Activated CD8-positive, alpha-beta memory T cell treated with anti-CD3 and anti-CD28 coated beads for 36 hours (primary cell): Measurements from ENCODE around the gene UPB1. TPM values are rescaled to one million over a fixed set of nuclear protein-coding genes. Genes with fewer than 3 reads are reported as not detected.
"Not testable (repeated sequence)": the region's sequence is repeated elsewhere in the genome, so short reads cannot be mapped to it uniquely, and the experiment has no call there.

ENCODE experiments used
- CTCF ChIA-PET: fragments of 350-600 bp; sonication (Branson Sonifier 250); formaldehyde crosslinking; loops from one replicate; lab custom pipeline; 2021; ENCODE audit warnings: antibody characterized with exemption; lab: Charles Lee
- POLR2A ChIA-PET: fragments of 350-600 bp; sonication (Branson Sonifier 250); formaldehyde crosslinking; loops from one replicate; lab custom pipeline; 2021; ENCODE audit warnings: antibody characterized with exemption; lab: Charles Lee
- total RNA-seq, 2 experiments: library from RNA; stranded (reverse); gene quantifications; one replicate each; pipeline ENCODE4 v1.2.3, GENCODE V29; 2021

The UPB1 gene
- total RNA-seq, 2 experiments from 2014 or later: not detected

DNA sequence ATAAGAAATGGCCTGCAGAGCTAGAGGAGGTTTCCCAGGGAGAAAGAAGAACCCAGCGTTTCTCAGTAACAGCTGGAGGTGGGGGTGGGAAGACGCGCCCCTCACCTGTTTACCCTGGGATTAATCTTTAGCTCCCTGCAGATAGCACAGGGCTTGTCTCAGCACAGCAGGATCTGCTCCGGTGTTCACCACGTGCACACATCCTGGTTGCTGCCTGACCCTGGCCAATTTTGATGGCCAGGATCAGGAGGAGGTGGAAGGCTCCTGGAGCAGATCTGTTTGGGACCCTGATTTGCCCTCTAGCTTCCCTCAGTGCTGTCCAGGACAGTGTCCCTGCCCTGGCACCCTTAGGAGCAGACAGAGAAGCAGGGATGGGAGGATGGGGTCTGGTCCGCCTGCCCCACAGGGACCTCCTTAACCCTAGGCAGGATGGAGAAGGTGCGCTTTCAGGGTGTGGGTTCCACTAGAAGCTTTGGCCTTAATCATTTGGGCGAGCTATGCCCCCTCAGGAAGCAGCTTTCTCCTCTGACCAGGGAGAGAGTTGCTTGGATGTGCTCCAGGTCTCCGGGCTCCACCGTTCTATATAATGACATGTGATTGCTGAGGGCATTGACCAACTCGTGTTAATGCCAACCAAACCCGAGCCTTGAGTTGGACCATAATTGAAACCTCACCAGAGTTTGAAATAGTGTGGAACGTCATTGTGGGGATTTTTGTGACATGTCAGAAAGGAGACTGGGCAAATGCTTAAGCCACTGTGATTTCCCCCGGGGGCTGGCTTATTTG lies 19.3 kb downstream of the UPB1 start:
- ChIA-PET POLR2A (no interaction called here), CTCF (interaction anchor here (1.0 kb wide), 1 partner anchor 11 kb away, joined by 3 read pairs; no protein-coding TSS in a partner anchor)

DNA sequence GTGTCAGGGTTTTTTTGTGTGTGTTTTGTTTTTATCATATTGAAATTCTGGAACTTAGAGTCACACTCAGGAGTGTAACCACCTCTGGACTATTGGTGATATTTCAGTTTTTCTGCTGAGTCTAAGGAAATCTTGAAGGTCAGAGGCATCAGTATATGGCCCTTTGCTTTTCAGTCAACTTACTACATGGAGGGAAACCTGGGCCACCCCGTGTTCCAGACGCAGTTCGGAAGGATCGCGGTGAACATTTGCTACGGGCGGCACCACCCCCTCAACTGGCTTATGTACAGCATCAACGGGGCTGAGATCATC lies 19.9 kb downstream of the UPB1 start:
- POLR2A ChIA-PET: no interaction called here
- CTCF ChIA-PET: interaction anchor here (1.0 kb wide), 1 partner anchor 10 kb away, joined by 3 read pairs; no protein-coding TSS in a partner anchor

DNA sequence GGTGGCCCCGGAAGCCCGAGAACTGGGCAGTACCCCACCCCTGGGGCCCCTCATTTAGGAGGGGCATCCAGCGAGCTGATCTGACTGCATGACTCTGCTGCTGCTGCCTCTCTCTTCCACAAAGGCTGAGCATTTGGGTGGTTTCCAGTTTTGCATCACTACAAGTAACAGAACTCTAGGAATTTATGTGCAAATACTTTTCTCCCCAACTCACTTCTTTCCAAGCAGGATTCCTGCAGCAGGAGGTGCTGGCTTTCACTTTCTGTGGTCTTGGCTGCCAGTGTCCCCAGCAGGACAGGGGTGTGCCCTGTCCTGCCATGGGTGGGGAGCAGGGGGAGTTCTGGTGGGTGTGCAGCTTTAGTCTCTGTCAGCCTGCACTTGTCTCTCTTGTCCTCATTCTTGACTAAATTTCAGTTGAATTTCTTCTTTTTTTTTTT lies 21.2 kb downstream of the UPB1 start:
- ChIA-PET POLR2A (no interaction called here), CTCF (no interaction called here)

DNA sequence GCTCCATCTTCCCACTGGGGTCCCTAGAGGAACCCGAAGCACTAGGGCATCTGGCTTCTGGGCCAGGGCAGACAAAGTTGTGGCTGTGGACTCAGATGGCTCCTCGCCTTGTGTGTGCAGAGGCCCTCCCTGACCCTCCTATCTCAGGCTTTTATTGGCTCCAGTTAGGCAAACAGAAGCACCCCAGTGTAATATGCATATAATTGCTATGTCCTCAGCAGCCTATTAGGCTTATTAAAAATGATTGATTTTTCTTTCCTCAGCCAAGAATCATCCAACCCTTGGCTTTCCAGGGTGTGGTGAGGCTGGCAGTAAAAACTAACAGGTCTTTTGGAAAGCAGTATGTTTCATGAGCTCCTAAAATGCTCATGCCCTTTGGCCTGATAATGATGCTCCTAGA lies 22.3 kb downstream of the UPB1 start:
- CTCF ChIA-PET: interaction anchor here (1.0 kb wide), 1 partner anchor 79 kb away, joined by 3 read pairs; no protein-coding TSS in a partner anchor
- POLR2A ChIA-PET: no interaction called here

DNA sequence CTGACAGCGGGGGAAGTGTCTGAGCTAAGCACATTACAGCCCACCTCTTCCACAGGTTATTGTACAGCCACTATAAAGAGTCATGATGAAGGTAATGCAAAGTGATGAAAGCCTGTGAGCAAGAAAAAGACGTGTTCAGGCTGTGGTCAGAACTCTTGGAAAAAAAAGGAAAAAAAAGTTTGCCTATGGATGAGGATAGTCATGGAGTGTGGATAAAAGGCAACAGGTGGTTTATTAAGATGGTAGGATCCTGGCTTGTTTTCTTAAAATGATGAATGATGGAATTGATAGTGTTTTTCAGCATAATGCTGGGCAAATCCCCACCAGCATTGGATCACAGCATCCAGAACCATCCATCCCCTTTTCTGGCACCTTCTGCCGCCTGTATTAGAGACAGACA lies 23.1 kb downstream of the UPB1 start:
- CTCF ChIA-PET: interaction anchor here (1.0 to 1.1 kb wide), 2 partner anchors 80 to 94 kb away, joined by 3 read pairs; no protein-coding TSS in a partner anchor
- POLR2A ChIA-PET: no interaction called here

DNA sequence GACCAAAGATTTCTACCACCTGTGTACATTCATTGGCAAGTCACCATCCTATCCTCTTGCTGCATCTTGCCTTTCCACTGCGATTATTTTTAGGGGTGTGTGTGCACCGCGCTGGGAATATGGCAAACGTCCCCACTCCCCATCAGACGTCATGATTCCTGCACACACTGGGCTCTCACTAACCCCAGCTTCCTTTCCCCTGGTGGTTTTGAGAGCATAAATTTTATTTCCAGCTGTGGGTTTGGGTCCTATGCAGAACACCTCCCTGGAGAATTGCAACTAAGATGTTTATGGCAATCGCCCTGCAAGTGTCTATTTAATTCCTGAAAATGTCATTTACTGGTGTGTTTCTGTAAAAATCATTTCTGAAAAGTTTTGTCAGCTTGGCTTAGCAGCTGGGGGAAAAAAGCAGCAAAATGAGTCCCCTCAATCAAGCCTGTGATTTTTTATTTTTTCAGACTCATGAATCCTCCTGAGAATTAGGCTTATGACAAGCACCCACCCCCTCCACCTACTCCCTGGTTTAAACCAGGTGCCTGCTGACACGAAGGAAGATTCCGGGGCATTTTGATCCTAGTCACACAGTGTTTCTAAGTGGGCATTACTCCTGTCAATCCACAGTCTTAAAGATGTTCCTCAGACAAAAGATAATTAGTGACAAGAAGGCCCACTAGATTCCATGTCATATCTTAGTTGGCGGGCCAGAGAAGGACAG lies 23.8 kb downstream of the UPB1 start:
- ChIA-PET CTCF (interaction anchor here (1.1 kb wide), 1 partner anchor 95 kb away, joined by 3 read pairs; no protein-coding TSS in a partner anchor), POLR2A (no interaction called here)

DNA sequence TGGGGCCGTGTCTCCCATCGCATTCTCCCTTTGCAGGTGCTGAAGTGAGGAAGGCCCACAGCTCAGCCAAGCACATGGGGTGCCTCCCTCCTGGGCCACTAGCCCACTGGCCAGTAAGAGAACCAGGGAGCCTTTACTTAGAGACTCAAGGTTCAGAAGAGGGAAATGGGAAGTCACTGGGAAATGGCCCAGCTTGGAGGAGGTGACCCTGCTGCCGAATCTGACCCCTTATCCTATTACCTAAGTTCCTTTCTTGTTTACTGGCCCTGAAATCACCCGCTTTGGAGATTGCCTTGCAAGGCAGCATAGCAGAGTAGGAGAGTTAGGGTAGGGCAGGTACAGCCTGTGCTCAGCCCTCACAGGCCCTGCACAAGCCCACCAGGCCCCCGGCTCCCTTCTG lies 24.4 kb downstream of the UPB1 start:
- ChIA-PET CTCF (interaction anchor here (1.1 kb wide), 1 partner anchor 96 kb away, joined by 3 read pairs; no protein-coding TSS in a partner anchor), POLR2A (no interaction called here)

DNA sequence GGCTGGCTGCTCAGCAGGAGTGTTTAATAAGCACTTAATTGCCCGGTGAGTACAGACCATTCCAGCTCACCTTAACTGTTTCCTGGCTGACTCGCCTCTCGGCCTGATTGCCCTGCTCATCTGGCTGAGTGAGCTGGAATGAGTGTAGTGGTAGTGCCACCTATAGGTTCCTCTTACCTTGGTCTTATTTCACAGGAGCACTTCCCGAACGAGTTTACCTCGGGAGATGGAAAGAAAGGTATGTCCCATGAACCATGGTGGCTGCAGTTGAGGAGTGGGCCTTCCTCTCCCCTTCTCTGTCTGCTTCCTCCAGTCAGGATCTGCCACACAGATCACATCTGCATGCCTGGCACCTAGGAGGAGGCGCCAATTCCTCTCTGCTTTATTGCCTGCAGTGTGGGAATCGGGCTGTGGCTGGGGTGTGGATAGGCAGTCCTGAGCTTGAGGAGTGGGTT lies 26.7 kb downstream of the UPB1 start:
- ChIA-PET POLR2A (no interaction called here), CTCF (interaction anchor here (0.7 to 2.5 kb wide), 4 partner anchors 84 to 237 kb away, joined by 3 to 8 read pairs (median 3); no protein-coding TSS in a partner anchor)

DNA sequence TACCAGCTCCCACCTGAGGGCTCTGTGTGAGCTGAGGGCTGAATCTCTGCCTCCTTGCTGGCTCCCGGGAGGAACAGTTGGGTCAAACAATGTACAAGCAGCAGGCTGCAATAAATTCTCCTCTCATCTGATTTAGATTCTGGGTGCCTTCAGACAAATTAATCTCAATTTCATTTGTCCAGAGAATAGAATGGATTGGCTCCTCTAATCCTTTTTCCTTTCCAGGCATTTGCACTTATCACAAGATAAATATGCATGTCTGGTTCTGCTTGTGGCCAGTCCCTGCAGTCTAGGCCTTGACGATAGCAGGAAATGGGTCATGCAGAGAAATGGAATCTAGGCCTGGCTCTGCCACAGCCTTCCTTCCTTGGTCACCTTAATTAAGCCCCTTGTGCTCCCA lies 28.7 kb downstream of the UPB1 start:
- ChIA-PET CTCF (no interaction called here), POLR2A (no interaction called here)

DNA sequence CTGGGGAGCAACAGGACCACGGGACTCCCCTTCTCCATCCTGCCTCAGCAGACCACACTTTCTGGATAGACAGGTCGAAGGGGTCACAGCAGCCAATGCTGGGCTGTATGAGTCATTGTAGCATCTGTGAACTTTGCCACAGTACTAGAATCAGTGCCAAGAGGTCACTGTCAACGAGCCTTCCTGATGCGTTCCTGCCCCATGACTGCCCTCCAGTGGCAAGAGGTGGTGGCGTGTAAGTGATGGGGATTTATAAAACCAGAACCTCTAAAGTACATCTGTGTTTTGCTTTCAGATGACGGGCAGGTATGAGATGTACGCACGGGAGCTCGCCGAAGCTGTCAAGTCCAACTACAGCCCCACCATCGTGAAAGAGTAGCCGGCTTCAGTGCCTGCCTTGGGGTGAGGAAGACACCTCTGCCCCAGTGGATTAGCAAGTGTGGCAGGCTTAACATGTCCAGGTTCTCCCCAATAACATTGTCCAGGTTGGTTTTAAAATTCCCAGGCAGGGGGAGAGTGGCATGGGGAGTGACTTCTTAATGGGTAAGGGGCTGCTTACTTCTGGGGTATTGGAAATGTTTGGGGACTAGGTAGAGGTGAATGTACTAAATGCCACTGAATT lies 30.4 kb downstream of the UPB1 start:
- POLR2A ChIA-PET: interaction anchor here (0.7 kb wide), 1 partner anchor 30 kb away, joined by 5 read pairs; the partner anchor contains the start of gene GUCD1

DNA sequence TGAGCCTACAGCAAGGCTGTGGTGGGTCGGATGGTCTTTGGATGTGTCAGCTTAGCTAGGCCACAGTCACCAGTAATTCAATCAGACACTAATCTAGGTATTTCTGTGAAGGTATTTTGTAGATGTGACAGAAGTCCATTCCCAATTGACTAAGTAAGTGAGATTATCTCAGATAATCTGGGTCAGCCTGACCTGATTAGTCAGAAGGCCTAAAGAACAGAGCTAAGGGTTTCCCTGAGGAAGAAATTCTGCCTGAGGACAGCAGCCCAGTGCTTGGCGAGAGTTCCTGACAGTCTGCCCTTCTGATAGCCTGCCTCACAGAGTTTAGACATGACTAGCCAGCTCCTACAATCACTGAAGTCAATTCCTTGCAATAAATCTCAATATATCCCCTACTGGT lies 31.1 kb downstream of the UPB1 start:
- ChIA-PET CTCF (interaction anchor here (0.6 to 1.9 kb wide), 11 partner anchors 10 to 142 kb away, joined by 3 to 5 read pairs (median 3); partner anchors contain the start of gene ADORA2A), POLR2A (interaction anchor here (0.7 kb wide), 1 partner anchor 29 kb away, joined by 5 read pairs; the partner anchor contains the start of gene GUCD1)

More for the DNA sequence above, 30.4 kb downstream of the UPB1 start:
- CTCF ChIA-PET: interaction anchor here (0.6 to 1.9 kb wide), 12 partner anchors 11 to 141 kb away, joined by 3 to 5 read pairs (median 3); partner anchors contain the start of gene ADORA2A

DNA sequence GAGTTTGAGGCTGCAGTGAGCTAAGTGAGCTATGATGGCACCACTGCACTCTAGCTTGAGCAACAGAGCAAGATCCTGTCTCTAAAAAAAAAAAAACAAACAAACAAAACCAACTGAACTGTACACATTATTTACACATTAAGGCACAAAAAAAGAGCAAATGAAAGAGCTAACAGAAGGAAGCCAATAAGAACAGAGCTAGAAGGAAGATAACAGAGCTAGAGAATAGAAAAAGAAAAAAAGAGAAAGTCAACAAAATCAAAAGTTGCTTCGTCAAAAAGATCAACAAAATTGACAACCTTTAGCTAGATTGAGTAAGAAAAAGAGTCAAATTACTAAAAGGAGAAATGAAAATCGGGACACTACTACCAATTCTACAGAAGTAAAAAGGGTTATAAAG lies 34.8 kb downstream of the UPB1 start:
- POLR2A ChIA-PET: no interaction called here
- CTCF ChIA-PET: interaction anchor here (0.6 to 0.9 kb wide), 2 partner anchors 15 to 92 kb away, joined by 3 read pairs; no protein-coding TSS in a partner anchor

DNA sequence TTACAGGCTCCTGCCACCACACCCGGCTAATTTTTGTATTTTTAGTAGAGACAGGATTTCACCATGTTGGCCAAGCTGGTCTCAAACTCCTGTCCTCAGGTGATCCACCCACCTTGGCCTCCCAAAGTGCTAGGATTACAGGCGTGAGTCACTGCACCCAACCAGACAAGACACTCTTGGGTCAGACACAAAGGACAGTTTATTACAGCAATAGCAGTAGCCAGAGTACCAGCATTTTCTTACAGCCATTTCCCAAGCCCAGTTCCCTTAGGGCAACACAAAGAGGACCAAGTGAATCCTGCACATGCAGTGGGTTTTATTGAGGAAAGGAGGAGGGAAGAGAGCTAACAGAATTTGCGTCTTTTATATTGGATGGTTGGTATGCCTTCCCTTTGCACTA lies 35.8 kb downstream of the UPB1 start:
- CTCF ChIA-PET: not testable (repeated sequence)

DNA sequence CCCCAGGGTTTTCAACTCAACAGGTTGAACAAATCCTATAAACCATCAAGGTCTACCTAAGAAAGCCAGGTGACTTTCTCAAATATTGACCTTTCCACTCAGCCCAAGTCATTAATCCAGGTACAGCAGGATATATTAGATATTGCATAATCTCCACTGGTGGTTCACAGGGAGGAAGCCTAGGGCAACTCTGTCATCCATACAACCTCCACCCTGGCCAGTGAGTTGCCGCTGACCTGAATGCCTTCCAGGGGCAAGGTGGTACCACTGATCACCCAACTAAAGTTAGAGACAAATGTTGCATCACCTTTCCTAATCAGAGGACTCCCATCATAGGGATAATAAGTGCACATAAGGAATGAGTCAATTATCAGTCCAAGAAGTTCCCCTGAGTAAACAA lies 36.9 kb downstream of the UPB1 start:
- ChIA-PET CTCF (no interaction called here), POLR2A (no interaction called here)

More for the DNA sequence above, 35.8 kb downstream of the UPB1 start:
- POLR2A ChIA-PET: not testable (repeated sequence)

DNA sequence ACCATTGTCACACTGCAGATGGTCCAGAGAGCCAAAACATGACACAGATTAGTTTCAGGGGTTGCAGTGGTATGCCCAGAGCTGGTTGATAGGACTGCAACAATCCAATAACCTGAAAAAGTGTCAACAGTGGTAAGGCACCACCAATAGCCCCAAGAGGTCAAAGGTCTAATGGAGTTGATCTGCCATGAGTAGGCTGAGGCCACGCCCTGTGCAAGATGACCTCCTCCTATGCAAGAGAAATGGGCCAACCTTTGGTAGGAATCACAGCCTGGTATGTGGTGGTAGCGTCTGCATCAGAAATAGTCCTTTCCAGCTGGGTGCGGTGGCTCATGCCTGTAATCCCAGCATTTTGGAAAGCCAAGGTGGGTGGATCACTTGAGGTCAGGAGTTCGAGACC lies 40.2 kb downstream of the UPB1 start:
- POLR2A ChIA-PET: no interaction called here
- CTCF ChIA-PET: no interaction called here

DNA sequence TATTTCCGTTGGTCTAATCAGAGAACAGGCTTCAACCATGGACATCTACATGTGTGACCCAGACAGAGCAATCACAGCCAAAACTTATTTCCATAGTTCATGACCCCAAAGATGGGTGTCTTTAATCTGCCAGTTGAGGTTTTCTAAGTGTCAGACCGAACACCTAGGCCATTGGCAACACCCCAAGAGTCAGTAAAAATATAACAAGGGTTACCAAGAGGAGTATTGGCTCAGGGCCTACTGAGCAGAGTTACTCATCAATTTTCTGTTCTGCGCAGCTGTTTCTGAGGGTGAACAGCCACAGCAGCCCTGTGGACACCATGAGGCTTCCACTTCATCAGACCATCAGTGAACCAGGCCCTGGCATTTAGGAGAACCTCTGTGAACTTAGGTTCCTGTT lies 41.0 kb downstream of the UPB1 start:
- CTCF ChIA-PET: interaction anchor here (0.9 to 1.0 kb wide), 2 partner anchors 10 to 12 kb away, joined by 3 read pairs; no protein-coding TSS in a partner anchor
- POLR2A ChIA-PET: no interaction called here

DNA sequence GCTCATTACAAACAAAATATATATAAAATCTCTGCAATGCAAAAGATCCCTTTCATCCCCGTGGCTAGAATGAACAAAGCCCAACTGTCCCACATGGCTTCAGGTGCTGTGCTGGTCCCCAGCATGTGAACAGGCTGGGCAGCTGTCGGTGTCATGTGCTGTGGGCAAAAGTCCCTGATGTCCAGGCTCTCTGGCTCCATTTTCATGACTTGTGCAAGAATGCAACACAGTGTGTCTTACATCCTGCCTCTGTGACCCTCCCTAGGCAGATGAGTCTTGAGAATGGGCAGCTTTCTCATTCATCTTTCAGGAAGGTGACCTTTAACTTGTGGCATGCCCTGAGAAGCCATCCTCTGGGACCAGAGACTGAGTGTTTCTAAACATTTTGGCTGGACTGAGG lies 45.3 kb downstream of the UPB1 start:
- CTCF ChIA-PET: no interaction called here
- POLR2A ChIA-PET: interaction anchor here (0.8 kb wide), 1 partner anchor 13 kb away, joined by 5 read pairs; no protein-coding TSS in a partner anchor

DNA sequence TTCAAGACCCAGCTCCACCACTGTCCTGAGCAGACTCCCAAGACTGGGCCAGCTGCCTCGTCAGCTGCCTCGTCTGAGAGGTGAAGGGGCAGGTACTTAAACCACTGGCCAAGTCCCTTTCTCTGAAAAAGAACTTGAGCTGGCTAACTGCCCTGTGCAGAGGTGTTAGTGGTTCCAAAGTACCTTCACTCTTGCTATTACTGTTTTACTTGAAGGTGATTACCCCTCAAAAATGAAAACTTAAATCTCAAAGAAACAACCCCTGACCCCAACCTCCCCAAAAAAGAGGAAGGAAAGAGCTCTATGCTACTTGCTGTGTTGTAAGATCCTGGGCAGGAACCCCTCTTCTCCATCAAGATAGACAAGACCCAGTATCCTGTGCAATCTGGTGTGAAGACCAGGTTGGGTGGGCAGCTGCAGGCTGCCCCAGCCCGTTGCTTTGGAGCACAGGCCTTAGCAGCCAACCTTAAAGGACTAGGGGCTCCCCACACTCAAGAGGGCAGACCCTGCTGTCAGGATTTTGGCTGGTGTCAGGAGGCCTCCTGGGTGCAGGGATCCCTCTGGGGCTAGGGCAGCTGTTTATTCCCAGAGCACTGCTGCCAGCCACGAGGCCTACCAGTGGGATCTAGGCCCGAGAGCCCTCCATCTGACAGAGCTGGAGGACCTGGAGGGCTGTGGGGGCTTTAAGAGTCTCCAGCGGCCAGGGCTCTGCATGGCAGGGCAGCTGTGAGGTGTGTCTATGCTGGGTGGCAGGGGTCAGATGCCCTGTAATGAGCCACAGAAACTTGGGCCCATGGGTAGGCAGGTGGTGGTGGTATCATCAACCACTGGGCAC lies 46.8 kb downstream of the UPB1 start:
- CTCF ChIA-PET: no interaction called here
- POLR2A ChIA-PET: no interaction called here
